Activated CD4-positive, alpha-beta T cell treated with anti-CD3 and anti-CD28 coated beads for 36 hours (primary cell): ENCODE measurements around the gene ZMIZ1. TPM values are rescaled to one million over a fixed set of nuclear protein-coding genes. Genes with fewer than 3 reads are reported as not detected.

ENCODE experiments used
- ATAC-seq: fragments of 200-7000 bp; cut with Tn5 transposase; one replicate; pipeline ENCODE4 v1.10.0; 2021; ENCODE audit warnings: mild to moderate bottlenecking, moderate library complexity
- CTCF ChIA-PET: fragments of 350-600 bp; sonication (Branson Sonifier 250); formaldehyde crosslinking; loops from one replicate; lab custom pipeline; 2021; ENCODE audit warnings: antibody characterized with exemption; lab: Charles Lee
- POLR2A ChIA-PET: fragments of 350-600 bp; sonication (Branson Sonifier 250); formaldehyde crosslinking; loops from one replicate; lab custom pipeline; 2021; ENCODE audit warnings: antibody characterized with exemption, inconsistent platforms; lab: Charles Lee
- DNase-seq: peaks from one replicate; pipeline ENCODE4 v3.0.0-alpha.2; 2020
- H3K27ac Mint-ChIP-seq: one replicate; pipeline ENCODE4 v1.8.0; 2021; ENCODE audit warnings: mixed read lengths
- H3K27me3 Mint-ChIP-seq: one replicate; pipeline ENCODE4 v1.8.0; 2021; ENCODE audit warnings: mixed read lengths
- H3K36me3 Mint-ChIP-seq: one replicate; pipeline ENCODE4 v1.8.0; 2021; ENCODE audit warnings: low read depth, mixed read lengths
- H3K4me1 Mint-ChIP-seq: one replicate; pipeline ENCODE4 v1.8.0; 2021; ENCODE audit warnings: mixed read lengths
- H3K4me3 Mint-ChIP-seq: one replicate; pipeline ENCODE4 v1.8.0; 2021; ENCODE audit warnings: mild to moderate bottlenecking, moderate library complexity, mixed read lengths
- H3K9me3 Mint-ChIP-seq: one replicate; pipeline ENCODE4 v1.8.0; 2021; ENCODE audit warnings: low read depth, mixed read lengths
- intact Hi-C, 2 experiments: fragments of 100-400 bp; cut with DNase I in 1 of 2; cut with micrococcal nuclease in 1 of 2; formaldehyde crosslinking; loops; one replicate each; pipeline versions ENCODE4 v1.14.2 to v1.15.1; 2022 to 2024; cut with DNase I, micrococcal nuclease
- total RNA-seq, 2 experiments: library from RNA; stranded (reverse); gene quantifications; one replicate each; pipeline ENCODE4 v1.2.3, GENCODE V29; 2021

ZMIZ1 gene
- total RNA-seq, 2 experiments from 2014 or later: 33.9 to 34.3 TPM

- ChIA-PET POLR2A (no interaction called here), CTCF (interaction anchor here (0.6 kb wide), 2 partner anchors 11 to 79 kb away, joined by 3 to 4 read pairs; no protein-coding TSS in a partner anchor)
- no peaks in the 10 kb centered on the region for H3K36me3 Mint-ChIP-seq
- H3K27ac Mint-ChIP-seq: peak overlapping the region; percentile 64
- no peaks in the 10 kb centered on the region for H3K9me3 Mint-ChIP-seq
- intact Hi-C loops: no loop called here
- ATAC-seq: no peak
- no peak overlapping the region for H3K4me3 Mint-ChIP-seq
- H3K27me3 Mint-ChIP-seq: no peaks in the 10 kb centered on the region
- no peak for DNase-seq
- peaks cover 48% of the 10 kb centered on the region for H3K4me1 Mint-ChIP-seq
These were observed 77.0 kb downstream of the ZMIZ1 start for GRCh38 chr10:79145517-79146470.

GRCh38 chr10:79146611-79147130, 77.9 kb downstream of the ZMIZ1 start:
- DNase-seq (peak; percentile 28), ATAC-seq (peak; percentile 27)
- CTCF ChIA-PET: no interaction called here
- Mint-ChIP-seq H3K27me3 (no peaks in the 10 kb centered on the region), H3K4me3 (no peak overlapping the region), H3K27ac (peak overlapping the region; percentile 64), H3K4me1 (peaks cover 48% of the 10 kb centered on the region), H3K9me3 (no peaks in the 10 kb centered on the region), H3K36me3 (no peaks in the 10 kb centered on the region)
- POLR2A ChIA-PET: no interaction called here
- intact Hi-C loops: no loop called here

GRCh38 chr10:79147306-79147705, 78.5 kb downstream of the ZMIZ1 start:
- intact Hi-C loops: no loop called here
- ATAC-seq (no peak), DNase-seq (no peak)
- Mint-ChIP-seq H3K27me3 (no peaks in the 10 kb centered on the region), H3K36me3 (no peaks in the 10 kb centered on the region), H3K4me3 (no peak overlapping the region), H3K4me1 (peaks cover 48% of the 10 kb centered on the region), H3K9me3 (no peaks in the 10 kb centered on the region), H3K27ac (no peak overlapping the region)
- ChIA-PET POLR2A (no interaction called here), CTCF (no interaction called here)

- intact Hi-C loops: no loop called here
- Mint-ChIP-seq H3K4me3 (no peak overlapping the region), H3K27ac (no peak overlapping the region), H3K4me1 (peaks cover 48% of the 10 kb centered on the region), H3K9me3 (no peaks in the 10 kb centered on the region), H3K27me3 (no peaks in the 10 kb centered on the region), H3K36me3 (no peaks in the 10 kb centered on the region)
- CTCF ChIA-PET: interaction anchor here (0.6 kb wide), 1 partner anchor 47 kb away, joined by 3 read pairs; no protein-coding TSS in a partner anchor
- DNase-seq (no peak), ATAC-seq (no peak)
- POLR2A ChIA-PET: no interaction called here
These were observed 79.2 kb downstream of the ZMIZ1 start for GRCh38 chr10:79147796-79148451.

- Mint-ChIP-seq H3K36me3 (no peaks in the 10 kb centered on the region), H3K27me3 (no peaks in the 10 kb centered on the region), H3K4me3 (no peak overlapping the region), H3K27ac (no peak overlapping the region), H3K9me3 (no peaks in the 10 kb centered on the region), H3K4me1 (peaks cover 48% of the 10 kb centered on the region)
- CTCF ChIA-PET: interaction anchor here (0.6 to 1.2 kb wide), 3 partner anchors 46 to 245 kb away, joined by 3 read pairs; no protein-coding TSS in a partner anchor
- intact Hi-C loops: no loop called here
- POLR2A ChIA-PET: interaction anchor here (0.9 kb wide), 1 partner anchor 94 kb away, joined by 3 read pairs; no protein-coding TSS in a partner anchor
- DNase-seq (no peak), ATAC-seq (no peak)
These were observed 79.9 kb downstream of the ZMIZ1 start for GRCh38 chr10:79148452-79149344.

- H3K36me3 Mint-ChIP-seq: no peaks in the 10 kb centered on the region
- intact Hi-C loops: no loop called here
- no peak for ATAC-seq
- POLR2A ChIA-PET: interaction anchor here (0.9 kb wide), 1 partner anchor 93 kb away, joined by 3 read pairs; no protein-coding TSS in a partner anchor
- no peaks in the 10 kb centered on the region for H3K27me3 Mint-ChIP-seq
- H3K4me3 Mint-ChIP-seq: no peak overlapping the region
- no peak overlapping the region for H3K27ac Mint-ChIP-seq
- H3K4me1 Mint-ChIP-seq: peaks cover 45% of the 10 kb centered on the region
- no peaks in the 10 kb centered on the region for H3K9me3 Mint-ChIP-seq
- no peak for DNase-seq
- CTCF ChIA-PET: interaction anchor here (1.2 kb wide), 1 partner anchor 46 kb away, joined by 3 read pairs; no protein-coding TSS in a partner anchor
These were observed 80.5 kb downstream of the ZMIZ1 start for GRCh38 chr10:79149345-79149661.

- ChIA-PET POLR2A (interaction anchor here (0.9 kb wide), 1 partner anchor 93 kb away, joined by 3 read pairs; no protein-coding TSS in a partner anchor), CTCF (interaction anchor here (0.6 to 1.2 kb wide), 3 partner anchors 45 to 206 kb away, joined by 3 to 5 read pairs (median 3); no protein-coding TSS in a partner anchor)
- ATAC-seq (peak; percentile 82), DNase-seq (peak; percentile 67)
- Mint-ChIP-seq H3K4me3 (no peak overlapping the region), H3K27me3 (no peaks in the 10 kb centered on the region), H3K9me3 (no peaks in the 10 kb centered on the region), H3K4me1 (peaks cover 39% of the 10 kb centered on the region), H3K27ac (peak overlapping the region; percentile 51), H3K36me3 (no peaks in the 10 kb centered on the region)
- intact Hi-C loops: no loop called here
These were observed 81.1 kb downstream of the ZMIZ1 start for GRCh38 chr10:79149662-79150443.

GRCh38 chr10:79150444-79150754, 81.6 kb downstream of the ZMIZ1 start:
- peak overlapping the region; percentile 72 for H3K27ac Mint-ChIP-seq
- ATAC-seq: peak; percentile 4
- intact Hi-C loops: no loop called here
- no peaks in the 10 kb centered on the region for H3K27me3 Mint-ChIP-seq
- H3K4me1 Mint-ChIP-seq: peaks cover 34% of the 10 kb centered on the region
- H3K9me3 Mint-ChIP-seq: no peaks in the 10 kb centered on the region
- H3K4me3 Mint-ChIP-seq: no peak overlapping the region
- ChIA-PET CTCF (interaction anchor here (0.6 kb wide), 2 partner anchors 141 to 207 kb away, joined by 3 to 5 read pairs; no protein-coding TSS in a partner anchor), POLR2A (no interaction called here)
- DNase-seq: no peak
- no peaks in the 10 kb centered on the region for H3K36me3 Mint-ChIP-seq

- DNase-seq (no peak), ATAC-seq (no peak)
- CTCF ChIA-PET: no interaction called here
- no peaks in the 10 kb centered on the region for H3K27me3 Mint-ChIP-seq
- H3K9me3 Mint-ChIP-seq: no peaks in the 10 kb centered on the region
- intact Hi-C loops: no loop called here
- H3K4me3 Mint-ChIP-seq: no peak overlapping the region
- peaks cover 19% of the 10 kb centered on the region for H3K4me1 Mint-ChIP-seq
- H3K36me3 Mint-ChIP-seq: no peaks in the 10 kb centered on the region
- H3K27ac Mint-ChIP-seq: no peak overlapping the region
- POLR2A ChIA-PET: no interaction called here
These were observed 83.7 kb downstream of the ZMIZ1 start for GRCh38 chr10:79152423-79152817.

- H3K27ac Mint-ChIP-seq: no peak overlapping the region
- H3K27me3 Mint-ChIP-seq: no peaks in the 10 kb centered on the region
- no peak overlapping the region for H3K4me3 Mint-ChIP-seq
- no peaks in the 10 kb centered on the region for H3K9me3 Mint-ChIP-seq
- intact Hi-C loops: no loop called here
- peaks cover 11% of the 10 kb centered on the region for H3K4me1 Mint-ChIP-seq
- POLR2A ChIA-PET: no interaction called here
- no peak for DNase-seq
- CTCF ChIA-PET: interaction anchor here (0.6 kb wide), 1 partner anchor 120 kb away, joined by 3 read pairs; no protein-coding TSS in a partner anchor
- no peak for ATAC-seq
- H3K36me3 Mint-ChIP-seq: no peaks in the 10 kb centered on the region
These were observed 85.0 kb downstream of the ZMIZ1 start for GRCh38 chr10:79153745-79154144.
